ENCODE measurements around the gene SYNGR1. TPM values are rescaled to one million over a fixed set of nuclear protein-coding genes. Genes with fewer than 3 reads are reported as not detected.

SYNGR1 gene
- polyA plus RNA-seq, 2 of the 4 experiments (the other 2 are of a cell fraction), result 6.7 to 14.5 TPM

DNA sequence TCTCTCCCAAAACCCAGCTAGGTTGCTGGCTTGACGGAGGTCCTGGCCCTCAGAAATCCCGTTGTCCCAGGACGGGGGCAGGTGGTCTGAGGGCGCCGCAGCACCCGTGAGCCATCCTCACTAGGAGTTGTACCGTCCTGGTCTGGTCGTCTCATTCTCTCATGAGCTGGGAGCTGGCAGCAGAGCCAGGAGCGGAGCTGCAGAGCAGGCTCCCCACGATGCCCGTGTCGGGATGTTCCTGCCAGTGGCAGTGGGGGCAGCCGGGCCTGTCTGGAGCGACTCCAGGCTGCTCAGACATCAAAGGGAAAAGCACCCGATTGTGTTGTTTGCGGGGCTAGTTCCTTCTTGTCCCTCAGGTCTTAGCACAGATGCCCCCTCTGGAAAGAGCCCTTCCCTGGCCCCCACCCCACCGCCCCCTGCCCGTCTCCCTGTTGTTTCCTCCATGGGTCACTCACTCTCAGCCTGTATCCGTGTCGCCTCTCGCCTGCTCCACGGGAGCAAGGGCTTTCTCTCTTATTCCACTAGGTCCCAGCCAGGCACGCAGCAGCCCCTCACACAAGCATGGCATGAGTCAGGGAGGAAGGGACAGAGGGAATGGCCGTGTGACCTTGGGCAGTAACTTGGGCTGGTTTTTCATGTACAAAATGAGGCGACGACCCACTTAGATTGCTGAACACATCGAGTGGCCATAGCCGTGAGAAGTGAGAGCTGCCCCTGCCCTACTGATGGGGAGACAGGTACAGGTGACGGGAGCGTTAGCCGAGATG, 83.9 kb downstream of the SYNGR1 start:
- DNase-seq (ENCODE audit: low read depth in 1 of 2, low spot score in 1 of 2) (no peak), ATAC-seq (no peak), FAIRE-seq (no peak)
- WGBS (ENCODE audit: missing lambda C conversion rate), result 87% methylated on average over 26 of the region's 31 CpGs
- Histone ChIP-seq H3K4me2 (no peak overlapping the region), H3K27ac (no peak overlapping the region), H3K9me3 (no peaks in the 10 kb centered on the region), H3K4me1 (0 out of 3 replicates have a peak, but pooled peaks cover 8% of the 10 kb centered on the region), H3K4me3 (no peak overlapping the region)
- POLR2A ChIA-PET, result no interaction called here
- CTCF ChIA-PET, result interaction anchor here (0.9 kb wide), 1 partner anchor 591 kb away, joined by 3 read pairs; no protein-coding TSS in a partner anchor
- TF ChIP-seq RFX5 (IDR thresholded peaks at IDR 0.05) (no peak), CBX2 (IDR thresholded peaks at IDR 0.05; ENCODE audit: borderline replicate concordance, low read depth) (no peak), RAD21 (conservative IDR thresholded peaks at IDR 0.05 in 1 of 2, IDR thresholded peaks at IDR 0.05 in 1 of 2) (no peak), POLR2AphosphoS2 (conservative IDR thresholded peaks at IDR 0.05; ENCODE audit: low read length) (no peak)

DNA sequence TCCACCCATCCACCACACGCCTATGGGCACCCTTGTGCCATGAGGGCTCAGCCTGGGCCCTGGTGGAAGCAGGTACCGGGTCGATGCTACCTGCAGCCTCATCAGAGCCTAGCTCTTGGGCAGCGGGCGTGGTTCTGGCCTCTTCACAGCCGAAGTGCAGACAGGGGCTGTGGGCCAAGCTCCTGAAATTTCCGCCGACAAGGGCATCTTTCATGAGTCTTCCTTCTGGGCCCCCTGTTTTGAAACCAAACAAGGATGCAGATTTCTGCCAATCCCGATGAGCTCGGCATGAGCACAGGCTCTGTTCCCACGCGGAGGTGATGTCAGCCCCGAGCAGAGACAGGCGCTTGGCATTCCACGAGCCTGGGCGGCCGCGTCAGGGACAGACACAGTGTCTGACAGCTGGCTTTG, 84.5 kb downstream of the SYNGR1 start:
- CTCF ChIA-PET, result interaction anchor here (1.4 kb wide), 1 partner anchor 95 kb away, joined by 4 read pairs; no protein-coding TSS in a partner anchor
- DNase-seq (ENCODE audit: low read depth in 1 of 2, low spot score in 1 of 2) (no peak), FAIRE-seq (no peak), ATAC-seq (no peak)
- Histone ChIP-seq H3K4me1 (0 out of 3 replicates have a peak, but pooled peaks cover 8% of the 10 kb centered on the region), H3K4me3 (no peak overlapping the region), H3K4me2 (no peak overlapping the region), H3K9me3 (no peaks in the 10 kb centered on the region), H3K27ac (no peak overlapping the region)
- POLR2A ChIA-PET, result no interaction called here
- WGBS (ENCODE audit: missing lambda C conversion rate), result 86% methylated on average over 7 of the region's 18 CpGs
- TF ChIP-seq, protein P1, sequence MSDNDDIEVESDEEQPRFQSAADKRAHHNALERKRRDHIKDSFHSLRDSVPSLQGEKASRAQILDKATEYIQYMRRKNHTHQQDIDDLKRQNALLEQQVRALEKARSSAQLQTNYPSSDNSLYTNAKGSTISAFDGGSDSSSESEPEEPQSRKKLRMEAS (IDR thresholded peaks at IDR 0.05), result no peak
- TF ChIP-seq HEYL (CRISPR knock-in tag; IDR thresholded peaks at IDR 0.05) (no peak), ZC3H11A (IDR thresholded peaks at IDR 0.05) (no peak), ZNF302 (CRISPR knock-in tag; IDR thresholded peaks at IDR 0.05) (no peak), EHMT2 (IDR thresholded peaks at IDR 0.05; ENCODE audit: low read depth) (no peak), CHD2 (IDR thresholded peaks at IDR 0.05; ENCODE audit: low read length, partially characterized antibody) (no peak), EHF (CRISPR knock-in tag; IDR thresholded peaks at IDR 0.05) (no peak), FOSB (CRISPR knock-in tag; IDR thresholded peaks at IDR 0.05) (no peak), RAD21 (conservative IDR thresholded peaks at IDR 0.05 in 1 of 2, IDR thresholded peaks at IDR 0.05 in 1 of 2) (no peak), CBX8 (IDR thresholded peaks at IDR 0.05) (no peak), KDM5A (IDR thresholded peaks at IDR 0.05) (no peak), PHF8 (IDR thresholded peaks at IDR 0.05; ENCODE audit: borderline replicate concordance, low read depth) (no peak), TP53 (CRISPR knock-in tag; IDR thresholded peaks at IDR 0.05) (no peak)
- TF ChIP-seq, protein P2, sequence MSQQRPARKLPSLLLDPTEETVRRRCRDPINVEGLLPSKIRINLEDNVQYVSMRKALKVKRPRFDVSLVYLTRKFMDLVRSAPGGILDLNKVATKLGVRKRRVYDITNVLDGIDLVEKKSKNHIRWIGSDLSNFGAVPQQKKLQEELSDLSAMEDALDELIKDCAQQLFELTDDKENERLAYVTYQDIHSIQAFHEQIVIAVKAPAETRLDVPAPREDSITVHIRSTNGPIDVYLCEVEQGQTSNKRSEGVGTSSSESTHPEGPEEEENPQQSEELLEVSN (IDR thresholded peaks at IDR 0.05; ENCODE audit: borderline replicate concordance, low read depth), result no peak
- TF ChIP-seq, protein P3, sequence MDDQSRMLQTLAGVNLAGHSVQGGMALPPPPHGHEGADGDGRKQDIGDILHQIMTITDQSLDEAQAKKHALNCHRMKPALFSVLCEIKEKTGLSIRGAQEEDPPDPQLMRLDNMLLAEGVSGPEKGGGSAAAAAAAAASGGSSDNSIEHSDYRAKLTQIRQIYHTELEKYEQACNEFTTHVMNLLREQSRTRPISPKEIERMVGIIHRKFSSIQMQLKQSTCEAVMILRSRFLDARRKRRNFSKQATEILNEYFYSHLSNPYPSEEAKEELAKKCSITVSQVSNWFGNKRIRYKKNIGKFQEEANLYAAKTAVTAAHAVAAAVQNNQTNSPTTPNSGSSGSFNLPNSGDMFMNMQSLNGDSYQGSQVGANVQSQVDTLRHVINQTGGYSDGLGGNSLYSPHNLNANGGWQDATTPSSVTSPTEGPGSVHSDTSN (IDR thresholded peaks at IDR 0.05), result no peak

DNA sequence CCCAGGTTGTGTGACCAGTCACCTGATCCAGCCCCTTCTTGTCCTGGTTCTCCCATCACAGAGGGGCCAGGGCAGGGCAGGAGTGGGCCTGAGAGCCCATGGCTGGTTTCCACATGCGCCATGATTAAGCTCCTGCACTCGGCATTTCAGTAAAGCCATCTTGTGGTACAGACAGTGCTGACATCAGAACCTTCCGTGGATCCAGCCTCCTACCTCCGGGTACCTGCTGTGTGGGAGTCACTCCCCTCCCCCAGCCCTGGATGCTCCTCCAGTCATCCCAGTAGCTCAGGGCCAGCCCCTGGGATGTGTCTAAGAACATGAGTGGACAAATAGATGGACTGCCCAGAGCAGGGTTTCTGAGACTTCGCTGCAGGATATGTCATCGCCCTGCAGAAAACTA, 84.9 kb downstream of the SYNGR1 start:
- ChIA-PET CTCF (interaction anchor here (1.4 kb wide), 1 partner anchor 94 kb away, joined by 4 read pairs; no protein-coding TSS in a partner anchor), POLR2A (no interaction called here)
- no peak for DNase-seq (ENCODE audit: low read depth in 1 of 2, low spot score in 1 of 2)
- TF ChIP-seq ESRRA (IDR thresholded peaks at IDR 0.05; ENCODE audit: borderline replicate concordance, low read length) (no peak), CBX8 (IDR thresholded peaks at IDR 0.05) (no peak), ZFP36 (IDR thresholded peaks at IDR 0.05; ENCODE audit: borderline replicate concordance, partially characterized antibody) (no peak), RCOR1 (IDR thresholded peaks at IDR 0.05; ENCODE audit: low read depth, low read length) (no peak), JUN (IDR thresholded peaks at IDR 0.05) (no peak), MAFK (IDR thresholded peaks at IDR 0.05; ENCODE audit: partially characterized antibody) (no peak), RFX5 (IDR thresholded peaks at IDR 0.05) (no peak), RAD21 (conservative IDR thresholded peaks at IDR 0.05 in 1 of 2, IDR thresholded peaks at IDR 0.05 in 1 of 2) (no peak), SREBF2 (IDR thresholded peaks at IDR 0.05) (no peak), POLR2A (IDR thresholded peaks at IDR 0.05; ENCODE audit: low read length) (no peak), KDM5A (IDR thresholded peaks at IDR 0.05) (no peak), NFE2L2 (conservative IDR thresholded peaks at IDR 0.05; ENCODE audit: low read length) (no peak)
- TF ChIP-seq, protein P4, sequence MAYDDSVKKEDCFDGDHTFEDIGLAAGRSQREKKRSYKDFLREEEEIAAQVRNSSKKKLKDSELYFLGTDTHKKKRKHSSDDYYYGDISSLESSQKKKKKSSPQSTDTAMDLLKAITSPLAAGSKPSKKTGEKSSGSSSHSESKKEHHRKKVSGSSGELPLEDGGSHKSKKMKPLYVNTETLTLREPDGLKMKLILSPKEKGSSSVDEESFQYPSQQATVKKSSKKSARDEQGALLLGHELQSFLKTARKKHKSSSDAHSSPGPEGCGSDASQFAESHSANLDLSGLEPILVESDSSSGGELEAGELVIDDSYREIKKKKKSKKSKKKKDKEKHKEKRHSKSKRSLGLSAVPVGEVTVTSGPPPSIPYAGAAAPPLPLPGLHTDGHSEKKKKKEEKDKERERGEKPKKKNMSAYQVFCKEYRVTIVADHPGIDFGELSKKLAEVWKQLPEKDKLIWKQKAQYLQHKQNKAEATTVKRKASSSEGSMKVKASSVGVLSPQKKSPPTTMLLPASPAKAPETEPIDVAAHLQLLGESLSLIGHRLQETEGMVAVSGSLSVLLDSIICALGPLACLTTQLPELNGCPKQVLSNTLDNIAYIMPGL (CRISPR knock-in tag; IDR thresholded peaks at IDR 0.05; ENCODE audit: borderline replicate concordance), result no peak
- TF ChIP-seq, protein P2 (IDR thresholded peaks at IDR 0.05; ENCODE audit: borderline replicate concordance, low read depth), result no peak
- Histone ChIP-seq H3K4me1 (0 out of 3 replicates have a peak, but pooled peaks cover 8% of the 10 kb centered on the region), H3K9me3 (no peaks in the 10 kb centered on the region), H3K27ac (no peak overlapping the region), H3K4me2 (no peak overlapping the region), H3K4me3 (no peak overlapping the region)
- no peak for ATAC-seq
- FAIRE-seq, result no peak
- WGBS (ENCODE audit: missing lambda C conversion rate), result 73% methylated on average over 6 of the region's 6 CpGs

All from A549 (cell line).